Bronchial smooth muscle cell (primary cell): Measurements from ENCODE around the gene FTSJ3. TPM values are rescaled to one million over a fixed set of nuclear protein-coding genes. Genes with fewer than 3 reads are reported as not detected.

Experiments used
- total RNA-seq: library from RNA; depleted of rRNA; stranded (reverse); fragments of >200 nt; gene quantifications from 2 replicates; pipeline ENCODE4 v1.2.1, GENCODE V29; 2014

FTSJ3 gene
- 61.0 and 66.5 TPM in 2 replicates for total RNA-seq

GRCh38 chr17:63827002-63827800, at the start of gene FTSJ3, which contains the start of gene PSMC5:
Gene FTSJ3 (minus strand): TSS chr17:63827663. CDS start chr17:63826902, 761 bp downstream.
Gene PSMC5 (plus strand): TSS chr17:63827431. CDS start chr17:63827491, 60 bp downstream.

GRCh38 chr17:63873577-63873976, 46.1 kb upstream of the FTSJ3 start, which contains the start of gene CSH2:
Gene CSH2 (minus strand): TSS chr17:63873677. CDS start chr17:63873614, 63 bp downstream.

GRCh38 chr17:63842540-63843386, 15.3 kb upstream of the FTSJ3 start, which contains the start of gene SMARCD2:
Gene SMARCD2 (minus strand): TSS chr17:63842685. CDS start chr17:63842674, 11 bp downstream.

GRCh38 chr17:63774141-63774968, 53.1 kb downstream of the FTSJ3 start, which contains the start of gene DDX42:
Gene DDX42 (plus strand): TSS chr17:63774170. CDS start chr17:63787050, 12,880 bp downstream.

GRCh38 chr17:63773272-63774140, 54.0 kb downstream of the FTSJ3 start, which contains the start of gene CCDC47:
Gene CCDC47 (minus strand): TSS chr17:63773597. CDS start chr17:63766175, 7,422 bp downstream.

Other genes starting within 250 kb of the FTSJ3 start
- gene TACO1, start 226.8 kb downstream of the FTSJ3 start, total RNA-seq: 12.6 and 14.1 TPM in 2 replicates
- 18.3 and 38.5 TPM in 2 replicates for gene MAP3K3, start 205.2 kb downstream of the FTSJ3 start, total RNA-seq
- 2.0 and 3.3 TPM in 2 replicates for gene LIMD2, start 127.5 kb downstream of the FTSJ3 start, total RNA-seq
- 17.3 and 19.7 TPM in 2 replicates for gene STRADA, start 85.9 kb downstream of the FTSJ3 start, total RNA-seq
- gene CCDC47, start 54.1 kb downstream of the FTSJ3 start, total RNA-seq: 52.5 and 59.6 TPM in 2 replicates
- gene DDX42, start 53.5 kb downstream of the FTSJ3 start, total RNA-seq: 58.6 and 60.1 TPM in 2 replicates
- gene PSMC5, start 232 bp downstream of the FTSJ3 start, total RNA-seq: 84.7 and 92.4 TPM in 2 replicates
- 73.2 and 101 TPM in 2 replicates for gene SMARCD2, start 15.0 kb upstream of the FTSJ3 start, total RNA-seq
- gene CSH2, start 46.0 kb upstream of the FTSJ3 start, total RNA-seq: not detected in 2 replicates
- gene GH2, start 54.3 kb upstream of the FTSJ3 start, total RNA-seq: not detected in 2 replicates
- gene CSH1, start 68.9 kb upstream of the FTSJ3 start, total RNA-seq: not detected in 2 replicates
- gene CSHL1, start 83.6 kb upstream of the FTSJ3 start, total RNA-seq: 0.16 TPM in 1 of 2 replicates, not detected in the other
- gene GH1, start 91.2 kb upstream of the FTSJ3 start, total RNA-seq: not detected in 2 replicates
- 0.09 and 0.16 TPM in 2 replicates for gene CD79B, start 104.7 kb upstream of the FTSJ3 start, total RNA-seq
- 0.09 and 0.16 TPM in 2 replicates for gene SCN4A, start 145.3 kb upstream of the FTSJ3 start, total RNA-seq
- 0.47 and 0.52 TPM in 2 replicates for gene PRR29, start 170.7 kb upstream of the FTSJ3 start, total RNA-seq
- 0.26 and 0.32 TPM in 2 replicates for gene ICAM2, start 193.0 kb upstream of the FTSJ3 start, total RNA-seq